H1 (cell line): ENCODE measurements around the gene ESRP2. TPM values are rescaled to one million over a fixed set of nuclear protein-coding genes. Genes with fewer than 3 reads are reported as not detected.
A peak's percentile ranks its signal among the peaks of the same experiment; 100 is the strongest.

Experiments used
- BACH1 ChIP-seq: IDR thresholded peaks from 2 replicates; pipeline ENCODE4 v1.6.1; 2012; ENCODE audit warnings: low read length, improper control_type of control experiment
- CTBP2 ChIP-seq: IDR thresholded peaks from 2 replicates; pipeline ENCODE4 v1.7.0; 2011; ENCODE audit warnings: borderline replicate concordance, mild to moderate bottlenecking, moderate library complexity, mixed read lengths, low read length; ENCODE audit not compliant: insufficient read depth, insufficient read length
- KDM4A ChIP-seq: IDR thresholded peaks from one replicate; pipeline ENCODE4 v1.7.1; 2012; ENCODE audit warnings: low read depth, mild to moderate bottlenecking, moderate library complexity, low read length, inconsistent platforms; ENCODE audit not compliant: severe bottlenecking
- KDM5A ChIP-seq: fragments of 200-600 bp; IDR thresholded peaks from 2 replicates; pipeline ENCODE4 v1.7.1; 2012; ENCODE audit warnings: mild to moderate bottlenecking, low read length, inconsistent platforms, mixed read lengths
- MAFK ChIP-seq: IDR thresholded peaks from 2 replicates; pipeline ENCODE4 v1.6.1; 2012; ENCODE audit warnings: low read depth, mild to moderate bottlenecking, improper control_type of control experiment, low read length
- POLR2A ChIP-seq, 2 experiments: IDR thresholded peaks; 1 replicate in 1 of 2; 2 replicates in 1 of 2; pipeline ENCODE4 v1.6.1; 2011; ENCODE audit warnings: low read depth in 2 of 2, low read length in 2 of 2, mild to moderate bottlenecking in 2 of 2; ENCODE audit errors: control extremely low read depth in 1 of 2
- RXRA ChIP-seq: IDR thresholded peaks from 2 replicates; pipeline ENCODE4 v1.6.1; 2011; ENCODE audit warnings: low read depth, mild to moderate bottlenecking, low read length, moderate library complexity; ENCODE audit not compliant: insufficient read depth
- SAP30 ChIP-seq: fragments of 300-600 bp; sonication (generic); IDR thresholded peaks from 2 replicates; pipeline ENCODE4 v1.7.1; 2012; ENCODE audit warnings: low read length, moderate library complexity, mild to moderate bottlenecking, inconsistent platforms; ENCODE audit not compliant: insufficient read depth, insufficient replicate concordance
- TBP ChIP-seq: IDR thresholded peaks from 2 replicates; pipeline ENCODE4 v1.6.1; 2011; ENCODE audit warnings: low read depth, low read length, improper control_type of control experiment
- polyA plus RNA-seq, 7 experiments: library from polyadenylated mRNA; depleted of rRNA in 3 of 7; stranded (reverse) in 5 of 7; unstranded in 2 of 7; fragments of >200 nt in 5 of 7; fragments of 200-250 nt in 2 of 7; gene quantifications; 1 replicate in 5 of 7; 2 replicates in 1 of 7; 4 replicates in 1 of 7; pipeline versions ENCODE4 v1.2.1 to v1.2.3, GENCODE V29; 2011 to 2013; ENCODE audit warnings: missing spikeins in 2 of 7, mixed read lengths in 2 of 7
- total RNA-seq: library from RNA; stranded (reverse); fragmentation: NEBNext Ultra II Directional; extraction: Animal tissue kit (Norgen Biotek cat#: 25700); gene quantifications from 2 replicates; pipeline ENCODE4 v1.2.1, GENCODE V29; 2021
- TF ChIP-seq, protein P1 (sequence below): fragments of 300-600 bp; sonication (generic); IDR thresholded peaks from 2 replicates; pipeline ENCODE4 v1.7.1; 2012; ENCODE audit warnings: low read length, moderate library complexity, mild to moderate bottlenecking, inconsistent platforms; ENCODE audit not compliant: insufficient replicate concordance

ESRP2 gene
- total and polyA plus RNA-seq, 2 of the 8 experiments (the other 6 are each of a cell fraction or from before 2014, with no cell fraction given), result 35.1 to 45.8 TPM

- TF ChIP-seq, protein P1, sequence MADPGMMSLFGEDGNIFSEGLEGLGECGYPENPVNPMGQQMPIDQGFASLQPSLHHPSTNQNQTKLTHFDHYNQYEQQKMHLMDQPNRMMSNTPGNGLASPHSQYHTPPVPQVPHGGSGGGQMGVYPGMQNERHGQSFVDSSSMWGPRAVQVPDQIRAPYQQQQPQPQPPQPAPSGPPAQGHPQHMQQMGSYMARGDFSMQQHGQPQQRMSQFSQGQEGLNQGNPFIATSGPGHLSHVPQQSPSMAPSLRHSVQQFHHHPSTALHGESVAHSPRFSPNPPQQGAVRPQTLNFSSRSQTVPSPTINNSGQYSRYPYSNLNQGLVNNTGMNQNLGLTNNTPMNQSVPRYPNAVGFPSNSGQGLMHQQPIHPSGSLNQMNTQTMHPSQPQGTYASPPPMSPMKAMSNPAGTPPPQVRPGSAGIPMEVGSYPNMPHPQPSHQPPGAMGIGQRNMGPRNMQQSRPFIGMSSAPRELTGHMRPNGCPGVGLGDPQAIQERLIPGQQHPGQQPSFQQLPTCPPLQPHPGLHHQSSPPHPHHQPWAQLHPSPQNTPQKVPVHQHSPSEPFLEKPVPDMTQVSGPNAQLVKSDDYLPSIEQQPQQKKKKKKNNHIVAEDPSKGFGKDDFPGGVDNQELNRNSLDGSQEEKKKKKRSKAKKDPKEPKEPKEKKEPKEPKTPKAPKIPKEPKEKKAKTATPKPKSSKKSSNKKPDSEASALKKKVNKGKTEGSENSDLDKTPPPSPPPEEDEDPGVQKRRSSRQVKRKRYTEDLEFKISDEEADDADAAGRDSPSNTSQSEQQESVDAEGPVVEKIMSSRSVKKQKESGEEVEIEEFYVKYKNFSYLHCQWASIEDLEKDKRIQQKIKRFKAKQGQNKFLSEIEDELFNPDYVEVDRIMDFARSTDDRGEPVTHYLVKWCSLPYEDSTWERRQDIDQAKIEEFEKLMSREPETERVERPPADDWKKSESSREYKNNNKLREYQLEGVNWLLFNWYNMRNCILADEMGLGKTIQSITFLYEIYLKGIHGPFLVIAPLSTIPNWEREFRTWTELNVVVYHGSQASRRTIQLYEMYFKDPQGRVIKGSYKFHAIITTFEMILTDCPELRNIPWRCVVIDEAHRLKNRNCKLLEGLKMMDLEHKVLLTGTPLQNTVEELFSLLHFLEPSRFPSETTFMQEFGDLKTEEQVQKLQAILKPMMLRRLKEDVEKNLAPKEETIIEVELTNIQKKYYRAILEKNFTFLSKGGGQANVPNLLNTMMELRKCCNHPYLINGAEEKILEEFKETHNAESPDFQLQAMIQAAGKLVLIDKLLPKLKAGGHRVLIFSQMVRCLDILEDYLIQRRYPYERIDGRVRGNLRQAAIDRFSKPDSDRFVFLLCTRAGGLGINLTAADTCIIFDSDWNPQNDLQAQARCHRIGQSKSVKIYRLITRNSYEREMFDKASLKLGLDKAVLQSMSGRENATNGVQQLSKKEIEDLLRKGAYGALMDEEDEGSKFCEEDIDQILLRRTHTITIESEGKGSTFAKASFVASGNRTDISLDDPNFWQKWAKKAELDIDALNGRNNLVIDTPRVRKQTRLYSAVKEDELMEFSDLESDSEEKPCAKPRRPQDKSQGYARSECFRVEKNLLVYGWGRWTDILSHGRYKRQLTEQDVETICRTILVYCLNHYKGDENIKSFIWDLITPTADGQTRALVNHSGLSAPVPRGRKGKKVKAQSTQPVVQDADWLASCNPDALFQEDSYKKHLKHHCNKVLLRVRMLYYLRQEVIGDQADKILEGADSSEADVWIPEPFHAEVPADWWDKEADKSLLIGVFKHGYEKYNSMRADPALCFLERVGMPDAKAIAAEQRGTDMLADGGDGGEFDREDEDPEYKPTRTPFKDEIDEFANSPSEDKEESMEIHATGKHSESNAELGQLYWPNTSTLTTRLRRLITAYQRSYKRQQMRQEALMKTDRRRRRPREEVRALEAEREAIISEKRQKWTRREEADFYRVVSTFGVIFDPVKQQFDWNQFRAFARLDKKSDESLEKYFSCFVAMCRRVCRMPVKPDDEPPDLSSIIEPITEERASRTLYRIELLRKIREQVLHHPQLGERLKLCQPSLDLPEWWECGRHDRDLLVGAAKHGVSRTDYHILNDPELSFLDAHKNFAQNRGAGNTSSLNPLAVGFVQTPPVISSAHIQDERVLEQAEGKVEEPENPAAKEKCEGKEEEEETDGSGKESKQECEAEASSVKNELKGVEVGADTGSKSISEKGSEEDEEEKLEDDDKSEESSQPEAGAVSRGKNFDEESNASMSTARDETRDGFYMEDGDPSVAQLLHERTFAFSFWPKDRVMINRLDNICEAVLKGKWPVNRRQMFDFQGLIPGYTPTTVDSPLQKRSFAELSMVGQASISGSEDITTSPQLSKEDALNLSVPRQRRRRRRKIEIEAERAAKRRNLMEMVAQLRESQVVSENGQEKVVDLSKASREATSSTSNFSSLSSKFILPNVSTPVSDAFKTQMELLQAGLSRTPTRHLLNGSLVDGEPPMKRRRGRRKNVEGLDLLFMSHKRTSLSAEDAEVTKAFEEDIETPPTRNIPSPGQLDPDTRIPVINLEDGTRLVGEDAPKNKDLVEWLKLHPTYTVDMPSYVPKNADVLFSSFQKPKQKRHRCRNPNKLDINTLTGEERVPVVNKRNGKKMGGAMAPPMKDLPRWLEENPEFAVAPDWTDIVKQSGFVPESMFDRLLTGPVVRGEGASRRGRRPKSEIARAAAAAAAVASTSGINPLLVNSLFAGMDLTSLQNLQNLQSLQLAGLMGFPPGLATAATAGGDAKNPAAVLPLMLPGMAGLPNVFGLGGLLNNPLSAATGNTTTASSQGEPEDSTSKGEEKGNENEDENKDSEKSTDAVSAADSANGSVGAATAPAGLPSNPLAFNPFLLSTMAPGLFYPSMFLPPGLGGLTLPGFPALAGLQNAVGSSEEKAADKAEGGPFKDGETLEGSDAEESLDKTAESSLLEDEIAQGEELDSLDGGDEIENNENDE, result no peak
- no peak for TF ChIP-seq TBP
- no peak for TF ChIP-seq KDM4A
- no peak for TF ChIP-seq CTBP2
- TF ChIP-seq BACH1, result no peak
- TF ChIP-seq SAP30, result peak; percentile 5
- TF ChIP-seq MAFK, result no peak
- no peak for TF ChIP-seq RXRA
- no peak for TF ChIP-seq POLR2A (IDR thresholded peaks at IDR 0.05; ENCODE audit: control extremely low read depth in 1 of 2, low read depth in 2 of 2, low read length in 2 of 2)
- TF ChIP-seq KDM5A, result no peak
Measured at GRCh38 chr16:68236826-68237242, 907 bp upstream of the ESRP2 start (continued).
